ENCODE data around the gene LAMB2. TPM values are rescaled to one million over a fixed set of nuclear protein-coding genes. Genes with fewer than 3 reads are reported as not detected.

LAMB2 gene
- polyA plus RNA-seq, 1 donor (not counting 4 experiments of a cell fraction or from before 2014, with no cell fraction given) = 108 TPM

GRCh38 chr3:49081429-49081828 lies 51.4 kb downstream of the LAMB2 start:
- Histone ChIP-seq H3K9me3 (ENCODE audit: control insufficient read depth, low read depth, low read length) (no peaks in the 10 kb centered on the region), H3K27ac (ENCODE audit: control insufficient read depth, insufficient read depth, low read length) (no peak overlapping the region), H4K20me1 (ENCODE audit: control insufficient read depth, extremely low read depth, insufficient read depth, low read length) (no peaks in the 10 kb centered on the region), H3K4me3 (ENCODE audit: control insufficient read depth in 2 of 3, extremely low read depth in 1 of 3, insufficient read depth in 2 of 3, low read depth in 1 of 3, low read length in 3 of 3) (no peak overlapping the region), H3K9me1 (ENCODE audit: control insufficient read depth, extremely low read depth, insufficient read depth, low read length) (no peaks in the 10 kb centered on the region), H3K4me2 (ENCODE audit: control insufficient read depth, extremely low read depth, insufficient read depth, low read depth, low read length) (peak overlapping the region; percentile 27), H3K4me1 (ENCODE audit: control insufficient read depth, extremely low read depth, insufficient read depth, low read length) (peaks cover 9% of the 10 kb centered on the region), H3K27me3 (ENCODE audit: control insufficient read depth, extremely low read depth, insufficient read depth, low read length) (no peaks in the 10 kb centered on the region), H3K9ac (ENCODE audit: control insufficient read depth, extremely low read depth, insufficient read depth, low read length) (peak overlapping the region; percentile 9), H3K36me3 (ENCODE audit: control insufficient read depth in 2 of 2, extremely low read depth in 1 of 2, insufficient read depth in 2 of 2, low read length in 2 of 2) (peaks cover 5% of the 10 kb centered on the region in 2 experiments), H3K79me2 (ENCODE audit: control insufficient read depth, insufficient read depth, low read length) (peaks cover 87% of the 10 kb centered on the region), H2AFZ (ENCODE audit: control insufficient read depth, low read length) (no peak overlapping the region)
- TF ChIP-seq EZH2 (IDR thresholded peaks at IDR 0.05; ENCODE audit: low read length) (no peak), CTCF (optimal IDR thresholded peaks at IDR 0.05 in 1 of 3, IDR thresholded peaks at IDR 0.05 in 1 of 3, conservative IDR thresholded peaks at IDR 0.05 in 1 of 3; ENCODE audit: extremely low read depth in 1 of 3, insufficient read depth in 2 of 3, low read length in 3 of 3) (no peak)
- FAIRE-seq (no peak), DNase-seq (ENCODE audit: low read depth, low spot score) (no peak)
- dilution Hi-C loops (cut with MboI; ENCODE audit: extremely low pct_ligation_motif_present, low sequenced_read_pairs) = no loop called here

- no peak for TF ChIP-seq EZH2 (IDR thresholded peaks at IDR 0.05; ENCODE audit: low read length)
- no peak for TF ChIP-seq CTCF (optimal IDR thresholded peaks at IDR 0.05 in 1 of 3, IDR thresholded peaks at IDR 0.05 in 1 of 3, conservative IDR thresholded peaks at IDR 0.05 in 1 of 3; ENCODE audit: extremely low read depth in 1 of 3, insufficient read depth in 2 of 3, low read length in 3 of 3)
- Histone ChIP-seq H2AFZ (ENCODE audit: control insufficient read depth, low read length) (no peak overlapping the region), H3K27me3 (ENCODE audit: control insufficient read depth, extremely low read depth, insufficient read depth, low read length) (no peaks in the 10 kb centered on the region), H3K9me3 (ENCODE audit: control insufficient read depth, low read depth, low read length) (no peaks in the 10 kb centered on the region), H3K4me3 (ENCODE audit: control insufficient read depth in 2 of 3, extremely low read depth in 1 of 3, insufficient read depth in 2 of 3, low read depth in 1 of 3, low read length in 3 of 3) (no peak overlapping the region), H3K4me1 (ENCODE audit: control insufficient read depth, extremely low read depth, insufficient read depth, low read length) (peaks cover 9% of the 10 kb centered on the region), H3K4me2 (ENCODE audit: control insufficient read depth, extremely low read depth, insufficient read depth, low read depth, low read length) (no peak overlapping the region), H3K9ac (ENCODE audit: control insufficient read depth, extremely low read depth, insufficient read depth, low read length) (no peak overlapping the region), H3K27ac (ENCODE audit: control insufficient read depth, insufficient read depth, low read length) (no peak overlapping the region), H3K9me1 (ENCODE audit: control insufficient read depth, extremely low read depth, insufficient read depth, low read length) (no peaks in the 10 kb centered on the region), H3K79me2 (ENCODE audit: control insufficient read depth, insufficient read depth, low read length) (peaks cover 74% of the 10 kb centered on the region), H3K36me3 (ENCODE audit: control insufficient read depth in 2 of 2, extremely low read depth in 1 of 2, insufficient read depth in 2 of 2, low read length in 2 of 2) (peaks cover 14 to 17% of the 10 kb centered on the region in 2 experiments), H4K20me1 (ENCODE audit: control insufficient read depth, extremely low read depth, insufficient read depth, low read length) (no peaks in the 10 kb centered on the region)
- DNase-seq (ENCODE audit: low read depth, low spot score) (no peak), FAIRE-seq (no peak)
- dilution Hi-C loops (cut with MboI; ENCODE audit: extremely low pct_ligation_motif_present, low sequenced_read_pairs) = no loop called here
These were observed 53.6 kb downstream of the LAMB2 start for GRCh38 chr3:49079270-49079669.

All from keratinocyte (primary cell).